ENCODE measurements around the gene SLC11A1. TPM values are rescaled to one million over a fixed set of nuclear protein-coding genes. Genes with fewer than 3 reads are reported as not detected.

Gene SLC11A1
- total and polyA plus RNA-seq, 2 of the 4 experiments (the other 2 are of a cell fraction) = under 0.01 to 0.07 TPM

DNA sequence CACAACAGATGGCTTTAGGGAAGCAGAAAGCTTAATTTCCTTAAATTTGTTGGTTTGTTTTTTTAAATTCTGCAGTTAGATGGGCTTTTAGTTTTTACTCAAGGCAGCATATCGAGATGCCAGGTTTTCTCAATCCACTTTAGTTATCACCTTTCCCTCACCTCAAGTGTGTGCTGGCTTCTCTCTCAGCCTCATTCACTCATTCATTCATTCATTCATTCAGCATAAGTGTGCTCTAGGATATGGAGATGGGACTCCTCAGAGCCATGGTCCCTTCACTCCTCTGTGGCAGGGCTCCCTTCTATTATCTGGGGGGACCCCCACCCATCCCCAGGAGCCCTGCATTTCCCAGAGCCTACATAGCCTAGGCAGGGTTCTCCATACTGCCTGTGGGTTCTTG is 55.9 kb downstream of the SLC11A1 start:
- no peaks in the 10 kb centered on the region for H4K20me1 ChIP-seq (ENCODE audit: insufficient read depth, low read length)
- no peaks in the 10 kb centered on the region for H3K9me1 ChIP-seq (ENCODE audit: insufficient read depth, low read length)
- H3K23ac ChIP-seq (ENCODE audit: low read depth, low read length) = no peak overlapping the region
- no peak overlapping the region for H2AFZ ChIP-seq (replicated peaks; ENCODE audit: low read length, poor library complexity)
- H3K18ac ChIP-seq (ENCODE audit: low read depth, low read length) = no peak overlapping the region
- peaks cover 2% of the 10 kb centered on the region; the same call in 1 of the 2 replicates for H3K4me1 ChIP-seq (ENCODE audit: control insufficient read depth, insufficient read depth, low read length)
- H3K27me3 ChIP-seq (ENCODE audit: control insufficient read depth, insufficient read depth, low read length) = no peaks in the 10 kb centered on the region
- ChIA-PET CTCF (no interaction called here), POLR2A (ENCODE audit: unreplicated experiment) (no interaction called here)
- TF ChIP-seq, protein P1, sequence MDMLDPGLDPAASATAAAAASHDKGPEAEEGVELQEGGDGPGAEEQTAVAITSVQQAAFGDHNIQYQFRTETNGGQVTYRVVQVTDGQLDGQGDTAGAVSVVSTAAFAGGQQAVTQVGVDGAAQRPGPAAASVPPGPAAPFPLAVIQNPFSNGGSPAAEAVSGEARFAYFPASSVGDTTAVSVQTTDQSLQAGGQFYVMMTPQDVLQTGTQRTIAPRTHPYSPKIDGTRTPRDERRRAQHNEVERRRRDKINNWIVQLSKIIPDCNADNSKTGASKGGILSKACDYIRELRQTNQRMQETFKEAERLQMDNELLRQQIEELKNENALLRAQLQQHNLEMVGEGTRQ (IDR thresholded peaks at IDR 0.05; ENCODE audit: low read depth, low read length) = no peak
- H2BK15ac ChIP-seq (ENCODE audit: low read depth, low read length) = no peak overlapping the region
- H2BK5ac ChIP-seq (ENCODE audit: low read depth, low read length, poor library complexity, severe bottlenecking) = no peak overlapping the region
- no peak overlapping the region for H2AK5ac ChIP-seq (ENCODE audit: low read depth, low read length)
- H3K4me3 ChIP-seq (ENCODE audit: insufficient read depth, low read depth, low read length) = no peak overlapping the region
- H3K9me3 ChIP-seq (ENCODE audit: control insufficient read depth, insufficient read depth, low read length) = no peaks in the 10 kb centered on the region
- H4K5ac ChIP-seq (ENCODE audit: low read depth, low read length) = no peak overlapping the region
- H2BK120ac ChIP-seq (ENCODE audit: low read depth, low read length) = no peak overlapping the region
- H3K4me2 ChIP-seq (ENCODE audit: low read depth, low read length) = no peak overlapping the region
- H3K14ac ChIP-seq (replicated peaks; ENCODE audit: low read depth, low read length) = no peak overlapping the region
- no peak overlapping the region for H3K56ac ChIP-seq (ENCODE audit: extremely low read depth, insufficient read depth, low read length)
- ATAC-seq (ENCODE audit: low read depth) = no peak
- H3K4ac ChIP-seq (ENCODE audit: low read depth, low read length) = no peak overlapping the region
- dilution Hi-C loops (cut with HindIII; ENCODE audit: low sequenced_read_pairs, unreplicated experiment) (no loop called here), intact Hi-C loops (cut with micrococcal nuclease) (no loop called here), in situ Hi-C loops (cut with MboI; ENCODE audit: low sequenced_read_pairs) (no loop called here)
- no peaks in the 10 kb centered on the region for H3K79me1 ChIP-seq (ENCODE audit: low read depth in 1 of 2, low read length in 2 of 2)
- BruUV-seq (replicated peaks) = no TSS peak
- no peak overlapping the region for H4K8ac ChIP-seq (ENCODE audit: low read depth in 2 of 2, low read length in 2 of 2)
- H2AK9ac ChIP-seq (replicated peaks; ENCODE audit: low read depth, low read length, poor library complexity) = no peak overlapping the region
- WGBS, 2 experiments (ENCODE audit: extremely low coverage in 2 of 2, insufficient read length in 1 of 2) = no CpG with 5 or more reads among the region's 1 CpG
- no peak overlapping the region for H4K91ac ChIP-seq (ENCODE audit: insufficient read depth, low read depth, low read length)
- no peak overlapping the region for H3K27ac ChIP-seq (ENCODE audit: insufficient read depth, low read length)
- no peak for DNase-seq
- H3K36me3 ChIP-seq (ENCODE audit: control insufficient read depth, insufficient read depth, low read length) = no peaks in the 10 kb centered on the region
- H2BK20ac ChIP-seq (ENCODE audit: low read depth, low read length) = no peak overlapping the region
- H3K9ac ChIP-seq (ENCODE audit: low read depth, low read length) = no peak overlapping the region
